ENCODE measurements around the gene S100A5. TPM values are rescaled to one million over a fixed set of nuclear protein-coding genes. Genes with fewer than 3 reads are reported as not detected.
"Not testable (repeated sequence)": the region's sequence is repeated elsewhere in the genome, so short reads cannot be mapped to it uniquely, and the experiment has no call there.

S100A5 gene
- total and polyA plus RNA-seq, 10 of the 15 experiments (the other 5 are each of a cell fraction or from before 2014, with no cell fraction given): 0.47 to 0.75 (median 0.56) TPM; not detected in 6

- TF ChIP-seq IKZF2 (IDR thresholded peaks at IDR 0.05) (0 out of 4 replicates have a peak, but pooled peaks of 1 of the 2 experiments have one; percentile 15), E4F1 (IDR thresholded peaks at IDR 0.05; ENCODE audit: borderline replicate concordance, partially characterized antibody) (no peak)
Observed at GRCh38 chr1:153540394-153541361, at the start of gene S100A5 (continued).

DNA sequence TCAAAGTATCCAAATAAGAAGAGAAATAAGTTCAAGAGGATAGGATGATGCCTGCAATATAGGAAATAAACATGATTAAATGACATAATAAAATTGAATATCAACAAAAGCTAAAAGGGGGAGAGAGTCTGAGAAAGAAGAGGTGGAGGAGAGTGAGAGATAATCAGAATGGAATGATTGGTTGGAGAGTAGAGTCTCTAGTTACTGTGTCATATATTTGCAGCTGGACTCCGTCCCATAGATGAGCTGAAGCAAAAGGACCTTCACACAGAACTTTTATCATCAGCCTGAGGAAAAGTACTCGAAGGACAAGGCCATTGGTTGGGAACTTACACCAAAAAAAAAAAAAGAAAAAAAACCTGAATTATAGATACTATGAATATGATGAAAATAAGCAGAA, 47.7 kb upstream of the S100A5 start:
- Histone ChIP-seq H3K9ac (ENCODE audit: control insufficient read depth, insufficient read depth, low read length) (no peak overlapping the region), H3K4me1 (ENCODE audit: control insufficient read depth, insufficient read depth, low read length) (no peaks in the 10 kb centered on the region), H2AFZ (ENCODE audit: control insufficient read depth, low read depth, low read length) (no peak overlapping the region), H3K27ac (ENCODE audit: control insufficient read depth, insufficient read depth) (no peak overlapping the region), H3K36me3 (ENCODE audit: control insufficient read depth in 2 of 2, insufficient read depth in 2 of 2, low read length in 1 of 2) (no peaks in the 10 kb centered on the region), H3K27me3 (replicated peaks in 1 of 2; ENCODE audit: control insufficient read depth in 2 of 2, insufficient read depth in 2 of 2, low read length in 1 of 2) (no peaks in the 10 kb centered on the region), H4K20me1 (ENCODE audit: control insufficient read depth, insufficient read depth) (no peaks in the 10 kb centered on the region), H3K4me2 (ENCODE audit: control insufficient read depth, insufficient read depth) (no peak overlapping the region), H3K4me3 (no peak overlapping the region), H3K79me2 (ENCODE audit: control insufficient read depth, insufficient read depth, low read length) (no peaks in the 10 kb centered on the region), H3K9me3 (replicated peaks; ENCODE audit: control insufficient read depth, insufficient read depth, low read length) (no peaks in the 10 kb centered on the region)
- FAIRE-seq: no peak
- ChIA-PET SMC1A (ENCODE audit: uncharacterized antibody, unreplicated experiment) (interaction anchor here (0.7 kb wide), 1 partner anchor 16 kb away, joined by 3 read pairs; no protein-coding TSS in a partner anchor), RAD21 (ENCODE audit: unreplicated experiment) (no interaction called here), CTCF (interaction anchor here (0.7 to 1.0 kb wide), 3 partner anchors 12 to 515 kb away, joined by 3 read pairs; no protein-coding TSS in a partner anchor), POLR2A (interaction anchor here (0.7 kb wide), 1 partner anchor 236 kb away, joined by 3 read pairs; no protein-coding TSS in a partner anchor)
- in situ Hi-C loops (cut with MboI) (no loop called here), intact Hi-C loops (cut with micrococcal nuclease; ENCODE audit: unreplicated experiment) (no loop called here)
- no peak for ATAC-seq
- no TSS peak for BruUV-seq (replicated peaks)
- DNase-seq (ENCODE audit: low read depth, low spot score): no peak
- 45% methylated on average over 2 of the region's 2 CpGs for WGBS (ENCODE audit: insufficient coverage, insufficient replicate concordance, low lambda C conversion rate, missing lambda C conversion rate)
- TF ChIP-seq DPF2 (IDR thresholded peaks at IDR 0.05) (no peak), NFXL1 (IDR thresholded peaks at IDR 0.05; ENCODE audit: borderline replicate concordance) (no peak), POU2F2 (IDR thresholded peaks at IDR 0.05; ENCODE audit: borderline replicate concordance, low read depth, low read length) (no peak), ZSCAN29 (IDR thresholded peaks at IDR 0.05) (no peak), IRF4 (IDR thresholded peaks at IDR 0.05; ENCODE audit: low read depth, low read length) (no peak), FOXK2 (IDR thresholded peaks at IDR 0.05) (no peak), SKIL (IDR thresholded peaks at IDR 0.05; ENCODE audit: low read depth, poor library complexity, severe bottlenecking) (no peak)

GRCh38 chr1:153588033-153588432, 47.3 kb upstream of the S100A5 start:
- WGBS (ENCODE audit: insufficient coverage, insufficient replicate concordance, low lambda C conversion rate, missing lambda C conversion rate): 69% methylated on average over 10 of the region's 10 CpGs
- intact Hi-C loops (cut with micrococcal nuclease; ENCODE audit: unreplicated experiment); H3K4me1 ChIP-seq (ENCODE audit: control insufficient read depth, insufficient read depth, low read length); H3K36me3 ChIP-seq (ENCODE audit: control insufficient read depth in 2 of 2, insufficient read depth in 2 of 2, low read length in 1 of 2); H3K27ac ChIP-seq (ENCODE audit: control insufficient read depth, insufficient read depth); H4K20me1 ChIP-seq (ENCODE audit: control insufficient read depth, insufficient read depth); H3K9ac ChIP-seq (ENCODE audit: control insufficient read depth, insufficient read depth, low read length); in situ Hi-C loops (cut with MboI); H3K9me3 ChIP-seq (replicated peaks; ENCODE audit: control insufficient read depth, insufficient read depth, low read length); H2AFZ ChIP-seq (ENCODE audit: control insufficient read depth, low read depth, low read length); ATAC-seq; FAIRE-seq; H3K79me2 ChIP-seq (ENCODE audit: control insufficient read depth, insufficient read depth, low read length); H3K4me3 ChIP-seq; BruUV-seq (replicated peaks); H3K4me2 ChIP-seq (ENCODE audit: control insufficient read depth, insufficient read depth); H3K27me3 ChIP-seq (replicated peaks in 1 of 2; ENCODE audit: control insufficient read depth in 2 of 2, insufficient read depth in 2 of 2, low read length in 1 of 2); DNase-seq (ENCODE audit: low read depth, low spot score); RAD21 ChIA-PET (ENCODE audit: unreplicated experiment): not testable (repeated sequence)
- SMC1A ChIA-PET (ENCODE audit: uncharacterized antibody, unreplicated experiment): interaction anchor here (0.7 kb wide), 1 partner anchor 16 kb away, joined by 3 read pairs; no protein-coding TSS in a partner anchor
- CTCF ChIA-PET: interaction anchor here (0.7 to 1.0 kb wide), 3 partner anchors 12 to 515 kb away, joined by 3 read pairs; no protein-coding TSS in a partner anchor
- POLR2A ChIA-PET: interaction anchor here (0.7 kb wide), 1 partner anchor 236 kb away, joined by 3 read pairs; no protein-coding TSS in a partner anchor

All from GM12878 (cell line).